HepG2 (cell line): ENCODE results near the gene C17orf75.

Experiments used
- AKAP8 ChIP-seq: sonication (generic); formaldehyde crosslinking; IDR thresholded peaks from 2 replicates; pipeline ENCODE4 v1.5.1; 2020; ENCODE audit warnings: mild to moderate bottlenecking, missing genetic modification reagents
- CTCF ChIP-seq: sonication (generic); formaldehyde crosslinking; IDR thresholded peaks from 2 replicates; pipeline ENCODE4 v1.5.0; 2020; ENCODE audit warnings: mild to moderate bottlenecking, missing genetic modification reagents, moderate library complexity
- GTF3A ChIP-seq: sonication (generic); formaldehyde crosslinking; conservative IDR thresholded peaks from 2 replicates; pipeline ENCODE4 v1.4.0; 2020; ENCODE audit warnings: mild to moderate bottlenecking, missing genetic modification reagents
- HOXA9 ChIP-seq: sonication (generic); formaldehyde crosslinking; IDR thresholded peaks from 2 replicates; pipeline ENCODE4 v1.8.1; 2022; ENCODE audit warnings: missing genetic modification reagents, mild to moderate bottlenecking, moderate library complexity, borderline replicate concordance
- NFE2 ChIP-seq: sonication (generic); formaldehyde crosslinking; IDR thresholded peaks from 2 replicates; pipeline ENCODE4 v1.4.0; 2020; ENCODE audit warnings: missing genetic modification reagents
- NFIB ChIP-seq: sonication (generic); formaldehyde crosslinking; IDR thresholded peaks from 2 replicates; pipeline ENCODE4 v1.9.0; 2021; ENCODE audit warnings: missing genetic modification reagents, mild to moderate bottlenecking, borderline replicate concordance
- NFKB2 ChIP-seq: sonication (generic); formaldehyde crosslinking; IDR thresholded peaks from 2 replicates; pipeline ENCODE4 v1.4.0; 2020; ENCODE audit warnings: missing genetic modification reagents, borderline replicate concordance
- NR2F2 ChIP-seq: IDR thresholded peaks from 2 replicates; pipeline ENCODE4 v1.6.1; 2012; ENCODE audit warnings: low read depth, inconsistent platforms, borderline replicate concordance
- SP1 ChIP-seq, 2 experiments: fragments of 450-650 bp in 1 of 2; sonication (generic) in 1 of 2; formaldehyde crosslinking in 1 of 2; IDR thresholded peaks; 2 replicates each; pipeline versions ENCODE4 v1.4.0 to v1.6.1; 2016 to 2020; ENCODE audit warnings: missing genetic modification reagents in 1 of 2
- YY1 ChIP-seq: IDR thresholded peaks from 2 replicates; pipeline ENCODE4 v1.6.1; 2011; ENCODE audit warnings: low read length, low read depth, moderate library complexity, mild to moderate bottlenecking; ENCODE audit not compliant: insufficient read depth, insufficient replicate concordance
- ZFP41 ChIP-seq: sonication (generic); formaldehyde crosslinking; IDR thresholded peaks from 2 replicates; pipeline ENCODE4 v1.4.0; 2020; ENCODE audit warnings: mild to moderate bottlenecking, missing genetic modification reagents, borderline replicate concordance
- ZFP62 ChIP-seq: sonication (generic); formaldehyde crosslinking; IDR thresholded peaks from 2 replicates; pipeline ENCODE4 v1.4.0; 2020; ENCODE audit warnings: missing genetic modification reagents
- ZNF274 ChIP-seq: sonication (generic); formaldehyde crosslinking; IDR thresholded peaks from 2 replicates; pipeline ENCODE4 v1.5.1; 2020; ENCODE audit warnings: mild to moderate bottlenecking, missing genetic modification reagents
- ZNF501 ChIP-seq: sonication (generic); formaldehyde crosslinking; IDR thresholded peaks from 2 replicates; pipeline ENCODE4 v1.5.1; 2020; ENCODE audit warnings: mild to moderate bottlenecking, moderate library complexity, missing genetic modification reagents

- TF ChIP-seq ZFP41 (CRISPR knock-in tag) = no peak
- no peak for TF ChIP-seq CTCF (CRISPR knock-in tag)
- no peak for TF ChIP-seq AKAP8 (CRISPR knock-in tag)
- no peak for TF ChIP-seq ZNF274 (CRISPR knock-in tag)
- no peak for TF ChIP-seq NR2F2
- no peak for TF ChIP-seq GTF3A (CRISPR knock-in tag)
- no peak for TF ChIP-seq ZNF501 (CRISPR knock-in tag)
- no peak for TF ChIP-seq NFKB2 (CRISPR knock-in tag)
- TF ChIP-seq YY1 = no peak
- no peak for TF ChIP-seq ZFP62 (CRISPR knock-in tag)
- TF ChIP-seq NFIB (CRISPR knock-in tag) = no peak
- TF ChIP-seq HOXA9 (CRISPR knock-in tag) = no peak
- TF ChIP-seq SP1 (IDR thresholded peaks at IDR 0.05) = no peak
- no peak for TF ChIP-seq SP1 (CRISPR knock-in tag; IDR thresholded peaks at IDR 0.05)
- TF ChIP-seq NFE2 (CRISPR knock-in tag) = no peak
These were observed 23.9 kb downstream of the C17orf75 start for GRCh38 chr17:32318071-32318470.
